ENCODE results near the gene MCC. TPM values are rescaled to one million over a fixed set of nuclear protein-coding genes. Genes with fewer than 3 reads are reported as not detected.
A peak's percentile ranks its signal among the peaks of the same experiment; 100 is the strongest.

The MCC gene
- polyA plus RNA-seq, 1 donor (not counting 4 experiments of a cell fraction or from before 2014, with no cell fraction given), result 24.6 TPM

GRCh38 chr5:113024076-113024697, 464.1 kb downstream of the MCC start:
- no peaks in the 10 kb centered on the region for H3K9me1 ChIP-seq (ENCODE audit: control insufficient read depth, extremely low read depth, insufficient read depth, low read length)
- TF ChIP-seq EZH2 (IDR thresholded peaks at IDR 0.05; ENCODE audit: low read length), result no peak
- TF ChIP-seq CTCF (optimal IDR thresholded peaks at IDR 0.05 in 1 of 3, IDR thresholded peaks at IDR 0.05 in 1 of 3, conservative IDR thresholded peaks at IDR 0.05 in 1 of 3; ENCODE audit: extremely low read depth in 1 of 3, insufficient read depth in 2 of 3, low read length in 3 of 3), result no peak
- no peak overlapping the region for H3K9ac ChIP-seq (ENCODE audit: control insufficient read depth, extremely low read depth, insufficient read depth, low read length)
- dilution Hi-C loops (cut with MboI; ENCODE audit: extremely low pct_ligation_motif_present, low sequenced_read_pairs), result no loop called here
- H3K79me2 ChIP-seq (ENCODE audit: control insufficient read depth, insufficient read depth, low read length), result no peaks in the 10 kb centered on the region
- H3K4me1 ChIP-seq (ENCODE audit: control insufficient read depth, extremely low read depth, insufficient read depth, low read length), result peaks cover 37% of the 10 kb centered on the region
- H4K20me1 ChIP-seq (ENCODE audit: control insufficient read depth, extremely low read depth, insufficient read depth, low read length), result no peaks in the 10 kb centered on the region
- no peaks in the 10 kb centered on the region for H3K27me3 ChIP-seq (ENCODE audit: control insufficient read depth, extremely low read depth, insufficient read depth, low read length)
- no peak for DNase-seq (ENCODE audit: low read depth, low spot score)
- peaks cover 6 to 23% of the 10 kb centered on the region in 2 experiments for H3K36me3 ChIP-seq (ENCODE audit: control insufficient read depth in 2 of 2, extremely low read depth in 1 of 2, insufficient read depth in 2 of 2, low read length in 2 of 2)
- H3K27ac ChIP-seq (ENCODE audit: control insufficient read depth, insufficient read depth, low read length), result no peak overlapping the region
- no peak for FAIRE-seq
- no peak overlapping the region for H3K4me2 ChIP-seq (ENCODE audit: control insufficient read depth, extremely low read depth, insufficient read depth, low read depth, low read length)
- no peak overlapping the region for H2AFZ ChIP-seq (ENCODE audit: control insufficient read depth, low read length)
- H3K9me3 ChIP-seq (ENCODE audit: control insufficient read depth, low read depth, low read length), result no peaks in the 10 kb centered on the region
- H3K4me3 ChIP-seq (ENCODE audit: control insufficient read depth in 2 of 3, extremely low read depth in 1 of 3, insufficient read depth in 2 of 3, low read depth in 1 of 3, low read length in 3 of 3), result no peak overlapping the region

- peak; percentile 51 for FAIRE-seq
- Histone ChIP-seq H3K4me2 (ENCODE audit: control insufficient read depth, extremely low read depth, insufficient read depth, low read depth, low read length) (no peak overlapping the region), H3K27me3 (ENCODE audit: control insufficient read depth, extremely low read depth, insufficient read depth, low read length) (no peaks in the 10 kb centered on the region), H2AFZ (ENCODE audit: control insufficient read depth, low read length) (no peak overlapping the region), H3K4me1 (ENCODE audit: control insufficient read depth, extremely low read depth, insufficient read depth, low read length) (peaks cover 38% of the 10 kb centered on the region), H3K9me3 (ENCODE audit: control insufficient read depth, low read depth, low read length) (no peaks in the 10 kb centered on the region), H3K36me3 (ENCODE audit: control insufficient read depth in 2 of 2, extremely low read depth in 1 of 2, insufficient read depth in 2 of 2, low read length in 2 of 2) (peaks cover 5 to 21% of the 10 kb centered on the region in 2 experiments), H3K9me1 (ENCODE audit: control insufficient read depth, extremely low read depth, insufficient read depth, low read length) (no peaks in the 10 kb centered on the region), H4K20me1 (ENCODE audit: control insufficient read depth, extremely low read depth, insufficient read depth, low read length) (no peaks in the 10 kb centered on the region), H3K9ac (ENCODE audit: control insufficient read depth, extremely low read depth, insufficient read depth, low read length) (no peak overlapping the region), H3K4me3 (ENCODE audit: control insufficient read depth in 2 of 3, extremely low read depth in 1 of 3, insufficient read depth in 2 of 3, low read depth in 1 of 3, low read length in 3 of 3) (no peak overlapping the region), H3K27ac (ENCODE audit: control insufficient read depth, insufficient read depth, low read length) (peak overlapping the region; percentile 19), H3K79me2 (ENCODE audit: control insufficient read depth, insufficient read depth, low read length) (peaks cover 2% of the 10 kb centered on the region)
- dilution Hi-C loops (cut with MboI; ENCODE audit: extremely low pct_ligation_motif_present, low sequenced_read_pairs), result no loop called here
- DNase-seq (ENCODE audit: low read depth, low spot score), result no peak
- TF ChIP-seq EZH2 (IDR thresholded peaks at IDR 0.05; ENCODE audit: low read length) (no peak), CTCF (optimal IDR thresholded peaks at IDR 0.05 in 1 of 3, IDR thresholded peaks at IDR 0.05 in 1 of 3, conservative IDR thresholded peaks at IDR 0.05 in 1 of 3; ENCODE audit: extremely low read depth in 1 of 3, insufficient read depth in 2 of 3, low read length in 3 of 3) (no peak)
These were observed 465.6 kb downstream of the MCC start for GRCh38 chr5:113022661-113023060.
